Erythroblast (primary cell): Measurements from ENCODE around the gene CARM1.

Experiments used
- GATA1 ChIP-seq: IDR thresholded peaks from 2 replicates; pipeline ENCODE4 v1.6.1; 2011; ENCODE audit warnings: low read depth, mild to moderate bottlenecking, control low read depth, low read length, moderate library complexity
- POLR2A ChIP-seq: IDR thresholded peaks from 2 replicates; pipeline ENCODE4 v1.6.1; 2011; ENCODE audit warnings: mild to moderate bottlenecking, low read length

DNA sequence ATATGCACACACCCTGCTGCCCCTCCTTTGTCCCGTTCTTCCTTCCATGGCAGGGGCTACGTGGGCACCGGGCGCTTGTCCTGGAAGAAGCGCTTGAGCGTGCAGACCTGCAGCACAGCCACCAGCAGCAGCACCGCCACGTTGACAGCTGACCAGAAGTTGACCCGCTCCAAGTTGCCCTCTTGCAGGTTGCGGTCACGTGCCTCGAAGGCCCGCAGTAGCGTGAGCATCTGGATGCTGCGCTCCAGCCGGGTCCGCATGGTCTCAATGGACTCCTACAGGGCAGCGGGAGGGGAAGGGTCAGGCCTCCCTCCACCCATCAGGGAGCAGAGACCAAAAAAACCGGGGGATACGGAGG lies 38.4 kb upstream of the CARM1 start:
- TF ChIP-seq POLR2A (no peak), GATA1 (no peak)
